A549 (cell line): ENCODE measurements around the gene NDC80. TPM values are rescaled to one million over a fixed set of nuclear protein-coding genes. Genes with fewer than 3 reads are reported as not detected.

Experiments used
- polyA plus RNA-seq, 4 experiments: library from polyadenylated mRNA; depleted of rRNA in 3 of 4; stranded (reverse); fragments of >200 nt; fragmentation: RNase III in 1 of 4; extraction: RNeasy Plus Mini Kit Qiagen cat#74134 plus additional on column Dnase treatment in 1 of 4; gene quantifications; 2 replicates in 3 of 4; 3 replicates in 1 of 4; pipeline ENCODE4 v1.2.3, GENCODE V29; 2011 to 2017
- small RNA-seq, 6 experiments: library from RNA; depleted of rRNA; stranded (forward); fragments of <200 nt; gene quantifications; one replicate each; pipeline ENCODE3, GENCODE V24; 2012

The NDC80 gene
- polyA plus RNA-seq, 2 of the 4 experiments (the other 2 are of a cell fraction) = 11.1 to 20.2 TPM

Small RNA genes lying within 50 kb of the gene (small RNA-seq; reads per million reads assigned to genes)
- gene RF00019 = 0 reads per million in 6 experiments
- gene RF01233 = 0 reads per million in 6 experiments
- 0 to 1.7 (median 0) reads per million in 6 experiments for gene RNU6-340P

Other genes starting within 250 kb of the NDC80 start
- 10.1 and 14.9 TPM in 2 replicates for gene METTL4, start 52 bp upstream of the NDC80 start, polyA plus RNA-seq (2011; rRNA removed)
- 6.1 to 7.1 TPM (median 6.5 TPM) in 3 replicates for gene METTL4, start 52 bp upstream of the NDC80 start, polyA plus RNA-seq (2017; fragmentation: RNase III; extraction: RNeasy Plus Mini Kit Qiagen cat#74134 plus additional on column Dnase treatment)
- 21.5 and 25.5 TPM in 2 replicates for gene SMCHD1, start 84.2 kb downstream of the NDC80 start, polyA plus RNA-seq (2011; rRNA removed)
- gene SMCHD1, start 84.2 kb downstream of the NDC80 start, polyA plus RNA-seq (2017; fragmentation: RNase III; extraction: RNeasy Plus Mini Kit Qiagen cat#74134 plus additional on column Dnase treatment) = 15.5 to 18.3 TPM (median 16.1 TPM) in 3 replicates